SK-N-SH treated with all-trans-retinoic acid at 6 μM for 48 hours (cell line): ENCODE results near the gene SLC13A3.

Experiments used
- ATAC-seq: fragments of 200-7000 bp; cut with Tn5 transposase; 3 replicates; pipeline ENCODE4 v1.9.1; 2020; ENCODE audit warnings: mild to moderate bottlenecking, moderate library complexity
- ARNTL ChIP-seq: fragments of 450-650 bp; formaldehyde crosslinking; IDR thresholded peaks from 2 replicates; pipeline ENCODE4 v1.5.0; 2020; ENCODE audit warnings: low read depth, mild to moderate bottlenecking, moderate library complexity, borderline replicate concordance
- BACH2 ChIP-seq: fragments of 250-450 bp; sonication (Bioruptor Pico); IDR thresholded peaks from 2 replicates; pipeline ENCODE4 v1.9.0; 2021; ENCODE audit warnings: mild to moderate bottlenecking, borderline replicate concordance
- CREB5 ChIP-seq: fragments of 250-450 bp; sonication (Bioruptor Pico); IDR thresholded peaks from 2 replicates; pipeline ENCODE4 v1.5.1; 2020; ENCODE audit warnings: low read depth, mild to moderate bottlenecking, moderate library complexity
- CSDC2 ChIP-seq: fragments of 250-450 bp; sonication (Bioruptor Pico); IDR thresholded peaks from 2 replicates; pipeline ENCODE4 v1.5.0; 2020; ENCODE audit warnings: mild to moderate bottlenecking, moderate library complexity
- CSRNP3 ChIP-seq: fragments of 250-450 bp; sonication (Bioruptor Pico); IDR thresholded peaks from 2 replicates; pipeline ENCODE4 v1.5.1; 2021; ENCODE audit warnings: mild to moderate bottlenecking, moderate library complexity
- ESRRG ChIP-seq: fragments of 250-450 bp; sonication (Bioruptor Pico); IDR thresholded peaks from 2 replicates; pipeline ENCODE4 v1.6.1; 2021; ENCODE audit warnings: mild to moderate bottlenecking
- ISL1 ChIP-seq: fragments of 250-450 bp; sonication (Bioruptor Pico); IDR thresholded peaks from 2 replicates; pipeline ENCODE4 v2.1.2; 2022; ENCODE audit warnings: mild to moderate bottlenecking, moderate library complexity
- OSR1 ChIP-seq: fragments of 250-450 bp; sonication (Bioruptor Pico); IDR thresholded peaks from 2 replicates; pipeline ENCODE4 v1.8.0; 2022; ENCODE audit warnings: moderate library complexity, mild to moderate bottlenecking, inconsistent platforms
- PATZ1 ChIP-seq: fragments of 250-450 bp; sonication (Bioruptor Pico); IDR thresholded peaks from 2 replicates; pipeline ENCODE4 v1.8.0; 2020; ENCODE audit warnings: mild to moderate bottlenecking, moderate library complexity, borderline replicate concordance
- RARB ChIP-seq: fragments of 250-450 bp; sonication (Bioruptor Pico); IDR thresholded peaks from 2 replicates; pipeline ENCODE4 v1.8.0; 2021; ENCODE audit warnings: mild to moderate bottlenecking, moderate library complexity
- SNAI2 ChIP-seq: fragments of 250-450 bp; sonication (Bioruptor Pico); IDR thresholded peaks from 2 replicates; pipeline ENCODE4 v1.5.0; 2020; ENCODE audit warnings: mild to moderate bottlenecking, moderate library complexity
- TCF4 ChIP-seq: fragments of 250-450 bp; sonication (Bioruptor Pico); IDR thresholded peaks from 2 replicates; pipeline ENCODE4 v1.8.0; 2021; ENCODE audit warnings: mild to moderate bottlenecking, moderate library complexity, borderline replicate concordance
- TOX ChIP-seq: fragments of 250-450 bp; sonication (Bioruptor Pico); IDR thresholded peaks from 2 replicates; pipeline ENCODE4 v1.8.0; 2021; ENCODE audit warnings: mild to moderate bottlenecking, moderate library complexity, borderline replicate concordance
- TSHZ2 ChIP-seq: fragments of 250-450 bp; sonication (Bioruptor Pico); IDR thresholded peaks from 2 replicates; pipeline ENCODE4 v1.5.0; 2020; ENCODE audit warnings: mild to moderate bottlenecking, moderate library complexity
- ZFP3 ChIP-seq: fragments of 250-450 bp; sonication (Bioruptor Pico); IDR thresholded peaks from 2 replicates; pipeline ENCODE4 v1.5.0; 2020; ENCODE audit warnings: mild to moderate bottlenecking, moderate library complexity
- ZFP30 ChIP-seq: fragments of 450-650 bp; formaldehyde crosslinking; IDR thresholded peaks from 2 replicates; pipeline ENCODE4 v1.5.0; 2022; ENCODE audit warnings: mild to moderate bottlenecking, moderate library complexity
- ZNF565 ChIP-seq: fragments of 450-650 bp; formaldehyde crosslinking; conservative IDR thresholded peaks from 2 replicates; pipeline ENCODE4 v1.5.0; 2020; ENCODE audit warnings: low read depth, mild to moderate bottlenecking, moderate library complexity
- ZNF70 ChIP-seq: fragments of 450-650 bp; formaldehyde crosslinking; IDR thresholded peaks from 2 replicates; pipeline ENCODE4 v1.5.0; 2020; ENCODE audit warnings: mild to moderate bottlenecking, moderate library complexity
- ZNF8 ChIP-seq: fragments of 450-650 bp; formaldehyde crosslinking; IDR thresholded peaks from 2 replicates; pipeline ENCODE4 v1.5.0; 2020; ENCODE audit warnings: mild to moderate bottlenecking, moderate library complexity

Gene SLC13A3

GRCh38 chr20:46541229-46541935 lies 109.9 kb downstream of the SLC13A3 start (continued):
- no peak for TF ChIP-seq TSHZ2

GRCh38 chr20:46539113-46539512 lies 112.1 kb downstream of the SLC13A3 start:
- no peak for ATAC-seq

GRCh38 chr20:46530640-46531039 lies 120.6 kb downstream of the SLC13A3 start:
- TF ChIP-seq OSR1 (CRISPR knock-in tag) (no peak), BACH2 (no peak), RARB (CRISPR knock-in tag) (no peak), TOX (CRISPR knock-in tag) (no peak), TSHZ2 (no peak), CREB5 (no peak), ESRRG (no peak), CSDC2 (CRISPR knock-in tag) (no peak), PATZ1 (CRISPR knock-in tag) (no peak), ZNF70 (CRISPR knock-in tag) (no peak), ISL1 (CRISPR knock-in tag) (no peak), ZFP3 (CRISPR knock-in tag) (no peak), ZFP30 (no peak), SNAI2 (no peak), ZNF8 (CRISPR knock-in tag) (no peak), ARNTL (CRISPR knock-in tag) (no peak), TCF4 (CRISPR knock-in tag) (no peak)
- no peak for ATAC-seq

More at GRCh38 chr20:46539113-46539512, 112.1 kb downstream of the SLC13A3 start:
- TF ChIP-seq CSRNP3 (CRISPR knock-in tag), result no peak

GRCh38 chr20:46523696-46524328 lies 127.4 kb downstream of the SLC13A3 start:
- no peak for ATAC-seq
- TF ChIP-seq TCF4 (CRISPR knock-in tag) (no peak), ZNF8 (CRISPR knock-in tag) (no peak), TSHZ2 (no peak), ESRRG (no peak), CSDC2 (CRISPR knock-in tag) (no peak), ZNF70 (CRISPR knock-in tag) (no peak), ISL1 (CRISPR knock-in tag) (no peak), ZNF565 (CRISPR knock-in tag) (no peak), CREB5 (no peak), BACH2 (no peak), ZFP30 (no peak)
